Measurements from ENCODE around the gene ZXDC.

DNA sequence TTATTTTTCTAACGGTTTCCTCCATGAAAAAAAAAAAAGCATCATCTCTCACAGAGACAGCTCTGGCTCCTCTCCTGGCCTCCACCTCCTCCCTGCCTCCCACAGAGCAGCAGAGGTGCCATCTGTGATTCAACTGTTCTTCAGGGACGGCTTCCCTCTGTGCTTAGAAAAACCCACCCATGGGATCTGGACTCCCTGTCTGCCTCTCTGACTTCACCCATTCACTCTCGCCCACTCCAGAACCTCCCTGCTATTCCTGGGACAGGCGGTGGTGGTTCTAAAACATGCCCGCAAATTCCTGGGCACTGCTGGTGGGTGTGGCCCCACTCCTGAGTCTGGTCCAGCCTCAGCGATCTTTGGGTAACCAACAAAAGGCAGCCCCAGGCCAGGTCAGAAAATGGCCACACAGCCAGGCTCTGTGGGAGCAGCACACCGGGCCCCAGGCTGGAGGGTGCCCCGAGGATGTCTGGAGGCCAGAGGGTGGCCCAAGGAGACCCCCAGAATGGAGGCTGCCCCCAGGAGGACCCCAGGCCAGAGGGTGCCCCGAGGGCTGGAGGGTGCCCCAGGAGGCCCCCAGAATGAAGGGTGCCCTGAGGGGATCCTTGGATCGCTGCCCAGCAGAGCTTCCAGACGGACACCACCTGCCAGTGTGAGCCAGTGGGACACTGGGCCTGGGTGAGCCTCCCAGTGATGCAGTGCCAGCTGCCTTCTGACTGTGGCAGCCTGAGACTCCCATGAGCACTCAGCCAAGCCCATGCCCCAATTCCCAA, 45.6 kb upstream of the ZXDC start:
- TF ChIP-seq, protein P1, sequence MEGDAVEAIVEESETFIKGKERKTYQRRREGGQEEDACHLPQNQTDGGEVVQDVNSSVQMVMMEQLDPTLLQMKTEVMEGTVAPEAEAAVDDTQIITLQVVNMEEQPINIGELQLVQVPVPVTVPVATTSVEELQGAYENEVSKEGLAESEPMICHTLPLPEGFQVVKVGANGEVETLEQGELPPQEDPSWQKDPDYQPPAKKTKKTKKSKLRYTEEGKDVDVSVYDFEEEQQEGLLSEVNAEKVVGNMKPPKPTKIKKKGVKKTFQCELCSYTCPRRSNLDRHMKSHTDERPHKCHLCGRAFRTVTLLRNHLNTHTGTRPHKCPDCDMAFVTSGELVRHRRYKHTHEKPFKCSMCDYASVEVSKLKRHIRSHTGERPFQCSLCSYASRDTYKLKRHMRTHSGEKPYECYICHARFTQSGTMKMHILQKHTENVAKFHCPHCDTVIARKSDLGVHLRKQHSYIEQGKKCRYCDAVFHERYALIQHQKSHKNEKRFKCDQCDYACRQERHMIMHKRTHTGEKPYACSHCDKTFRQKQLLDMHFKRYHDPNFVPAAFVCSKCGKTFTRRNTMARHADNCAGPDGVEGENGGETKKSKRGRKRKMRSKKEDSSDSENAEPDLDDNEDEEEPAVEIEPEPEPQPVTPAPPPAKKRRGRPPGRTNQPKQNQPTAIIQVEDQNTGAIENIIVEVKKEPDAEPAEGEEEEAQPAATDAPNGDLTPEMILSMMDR (IDR thresholded peaks at IDR 0.05) = no peak
- TF ChIP-seq POLR2A (IDR thresholded peaks at IDR 0.05) = no peak
- TF ChIP-seq EP300 (IDR thresholded peaks at IDR 0.05) = no peak

Measured in tibial nerve (tissue), 4 donors.